ENCODE results near the gene GJD2.

Gene GJD2

DNA sequence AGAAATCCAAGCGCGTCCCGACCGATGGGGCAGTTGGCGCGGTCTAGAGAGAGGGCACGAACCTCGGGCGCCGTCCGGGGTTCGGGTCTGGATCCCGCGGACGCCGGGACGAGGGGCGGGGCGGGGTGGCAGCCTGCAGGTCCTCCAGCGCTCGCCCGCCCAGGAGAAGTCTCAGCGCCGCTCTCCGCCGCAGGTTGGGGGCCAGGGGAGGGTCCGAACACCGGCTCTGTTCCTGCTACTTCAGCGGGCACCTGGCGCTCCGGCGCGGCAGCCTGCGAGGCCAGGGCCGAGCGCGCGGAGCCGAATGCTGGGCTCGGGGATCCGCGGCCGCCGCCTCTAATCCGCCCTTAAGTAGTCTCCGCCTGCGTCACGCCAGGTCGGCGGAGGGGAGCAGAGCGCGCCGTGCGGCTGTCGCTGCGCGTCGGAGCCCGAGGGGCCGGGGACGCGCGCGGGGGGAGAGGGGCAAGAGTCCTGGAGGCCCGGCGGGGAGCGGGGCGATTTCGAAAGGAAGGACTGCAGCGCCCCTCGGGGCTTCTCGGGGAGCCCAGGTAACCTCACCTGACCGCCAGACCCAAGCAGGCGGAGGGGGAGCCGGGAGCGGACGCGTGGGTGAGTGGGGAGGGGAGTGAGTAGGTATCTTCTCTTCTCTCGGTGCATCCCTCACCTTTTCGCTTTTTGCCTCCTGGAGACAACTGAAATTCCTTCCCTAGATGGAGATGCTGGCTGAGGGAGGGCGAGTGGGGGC lies at the start of gene GJD2:
Gene GJD2, minus strand, starts transcription at position 325 of the 745 bp plus-strand sequence. CDS start 510 bp downstream, outside the sequence.
- no peak for DNase-seq (ENCODE audit: low spot score)

DNA sequence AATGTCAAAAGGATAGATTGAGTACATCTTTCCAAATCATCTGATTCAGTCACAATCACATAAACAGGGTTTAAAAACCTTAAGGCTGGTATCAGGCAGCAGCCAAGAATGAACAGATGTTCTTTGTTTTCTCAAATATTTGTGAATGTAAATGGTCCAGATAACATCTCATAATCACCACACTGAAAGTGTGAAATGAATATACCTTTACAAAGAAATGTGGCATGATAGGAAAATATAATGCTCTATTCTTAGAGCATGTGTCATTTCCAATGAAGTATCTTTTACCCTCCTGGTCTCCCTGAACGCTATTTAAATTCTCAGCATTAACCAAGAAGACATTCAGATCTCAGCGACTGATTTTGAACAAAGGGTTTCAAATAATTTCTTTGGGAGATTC lies 49.3 kb upstream of the GJD2 start:
- DNase-seq (ENCODE audit: low spot score): no peak

DNA sequence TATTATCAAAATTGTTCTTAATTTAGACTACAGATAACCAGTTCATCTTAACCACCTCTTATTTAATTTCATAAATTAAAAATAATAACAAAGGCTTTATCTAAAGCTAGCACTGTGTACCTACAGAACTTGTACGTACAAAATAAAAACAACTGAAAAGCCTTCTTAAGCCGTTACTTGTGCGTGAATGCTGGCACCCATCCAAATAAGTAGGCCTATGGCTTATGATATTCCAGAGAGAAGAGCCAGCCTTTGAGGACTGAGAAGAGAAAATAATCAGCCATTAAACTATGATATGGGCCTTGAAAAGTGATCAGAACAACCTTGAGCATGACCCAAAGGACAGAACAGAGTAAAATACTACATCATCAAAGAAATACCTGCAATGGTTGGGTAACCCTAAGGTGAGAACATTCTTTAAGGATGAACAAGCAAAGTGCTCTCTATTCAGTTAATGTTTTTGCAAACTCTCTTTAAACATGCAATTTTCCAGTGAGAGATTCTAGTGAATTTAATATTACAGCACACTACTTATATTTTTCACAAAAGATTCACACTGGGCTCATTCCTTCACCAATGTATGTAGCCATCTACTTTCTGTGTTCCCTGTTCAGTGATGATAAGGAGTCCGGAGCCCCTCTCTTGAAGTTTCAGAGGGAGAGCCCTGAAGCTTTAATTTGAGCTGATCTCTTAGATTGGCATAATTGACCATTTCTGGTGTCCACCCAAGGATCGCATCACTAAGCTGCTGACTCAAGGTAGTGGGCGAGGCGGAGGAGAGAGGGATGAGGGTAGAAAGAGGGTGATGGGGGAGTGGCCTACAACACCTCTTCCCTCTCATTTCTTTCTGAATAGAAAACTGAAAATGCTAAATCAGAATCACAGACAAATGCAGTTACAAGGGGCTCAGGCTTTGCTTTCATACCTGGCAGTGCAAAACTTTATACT lies 48.3 kb upstream of the GJD2 start:
- DNase-seq (ENCODE audit: low spot score): no peak

DNA sequence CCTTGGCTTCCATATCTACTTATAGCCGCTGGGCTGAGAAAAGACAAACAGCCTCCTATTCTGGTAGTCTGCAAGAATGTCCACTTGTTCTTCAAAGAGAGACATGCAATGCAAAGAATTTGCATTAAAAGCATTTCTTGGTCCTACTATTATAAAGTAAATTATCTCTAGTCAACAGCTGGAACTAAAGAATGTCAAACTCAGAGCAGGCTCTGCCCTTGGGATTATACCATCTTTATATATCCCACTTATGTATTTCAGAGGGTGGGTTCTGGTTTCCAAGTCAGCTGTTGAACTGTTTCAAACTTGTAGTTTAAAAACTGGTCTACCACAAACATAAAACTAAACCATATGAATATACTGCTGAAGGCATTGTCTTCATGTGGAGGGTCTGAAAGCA lies 47.6 kb upstream of the GJD2 start:
- DNase-seq (ENCODE audit: low spot score): no peak

- DNase-seq (ENCODE audit: low spot score): no peak
These were observed 44.6 kb upstream of the GJD2 start for GRCh38 chr15:34799149-34800101.

GRCh38 chr15:34796847-34797435 lies 42.1 kb upstream of the GJD2 start:
- no peak for DNase-seq (ENCODE audit: low spot score)

- no peak for DNase-seq (ENCODE audit: low spot score)
These were observed 40.7 kb upstream of the GJD2 start, which contains the start of gene ACTC1 for GRCh38 chr15:34795267-34796081. TSS of gene ACTC1 (minus strand) at chr15:34795549. CDS start at chr15:34794808, 741 bp downstream.

DNA sequence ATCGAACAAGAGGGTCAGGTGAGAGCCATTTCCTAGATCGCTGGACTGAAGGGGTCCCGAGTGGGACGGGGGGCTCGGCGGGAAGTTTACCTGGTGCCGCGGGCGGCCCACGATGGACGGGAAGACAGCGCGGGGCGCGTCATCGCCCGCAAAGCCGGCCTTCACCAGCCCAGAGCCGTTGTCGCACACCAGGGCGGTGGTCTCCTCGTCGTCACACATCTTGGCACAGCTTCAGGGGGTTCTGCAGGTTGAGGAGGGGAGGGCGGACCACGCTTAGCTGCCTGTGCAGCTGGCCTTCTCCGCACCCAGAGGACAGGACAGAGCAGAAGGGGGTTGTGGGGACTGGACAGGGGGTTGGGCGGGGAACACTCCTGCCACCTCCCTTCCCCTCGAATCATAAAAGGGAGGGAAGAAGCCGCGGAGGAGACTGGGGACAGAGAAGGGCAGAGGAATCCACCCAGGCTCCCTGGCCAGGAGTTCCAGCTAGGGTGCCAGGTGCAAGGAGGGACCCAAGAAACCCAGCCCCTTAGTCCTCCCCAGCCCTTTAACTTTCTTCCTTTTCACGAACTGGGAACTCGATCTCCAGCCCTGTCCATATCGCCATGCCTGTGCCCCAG lies 39.9 kb upstream of the GJD2 start:
- no peak for DNase-seq (ENCODE audit: low spot score)

GRCh38 chr15:34793901-34794300 lies 39.1 kb upstream of the GJD2 start:
- no peak for DNase-seq (ENCODE audit: low spot score)

- no peak for DNase-seq (ENCODE audit: low spot score)
These were observed 38.3 kb upstream of the GJD2 start for GRCh38 chr15:34793071-34793470.

- DNase-seq (ENCODE audit: low spot score): no peak
These were observed 36.9 kb upstream of the GJD2 start for GRCh38 chr15:34791701-34792100.

DNA sequence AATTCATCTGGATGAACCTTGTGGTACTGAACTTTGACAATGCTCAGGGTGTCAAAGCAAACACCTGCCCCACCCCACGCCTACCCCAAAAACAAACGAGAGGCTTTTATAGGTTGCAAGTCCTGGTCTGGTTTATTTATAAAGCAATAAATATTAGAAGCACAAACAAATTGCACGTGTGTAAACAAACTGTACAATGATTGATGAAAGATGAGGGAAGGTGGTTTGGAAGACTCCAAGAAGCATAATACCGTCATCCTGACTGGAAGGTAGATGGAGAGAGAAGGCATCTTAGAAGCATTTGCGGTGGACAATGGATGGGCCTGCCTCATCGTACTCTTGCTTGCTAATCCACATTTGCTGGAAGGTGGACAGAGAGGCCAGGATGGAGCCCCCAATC lies 35.3 kb upstream of the GJD2 start:
- no peak for DNase-seq (ENCODE audit: low spot score)

- no peak for DNase-seq (ENCODE audit: low spot score)
These were observed 34.5 kb upstream of the GJD2 start for GRCh38 chr15:34789326-34789725.

DNA sequence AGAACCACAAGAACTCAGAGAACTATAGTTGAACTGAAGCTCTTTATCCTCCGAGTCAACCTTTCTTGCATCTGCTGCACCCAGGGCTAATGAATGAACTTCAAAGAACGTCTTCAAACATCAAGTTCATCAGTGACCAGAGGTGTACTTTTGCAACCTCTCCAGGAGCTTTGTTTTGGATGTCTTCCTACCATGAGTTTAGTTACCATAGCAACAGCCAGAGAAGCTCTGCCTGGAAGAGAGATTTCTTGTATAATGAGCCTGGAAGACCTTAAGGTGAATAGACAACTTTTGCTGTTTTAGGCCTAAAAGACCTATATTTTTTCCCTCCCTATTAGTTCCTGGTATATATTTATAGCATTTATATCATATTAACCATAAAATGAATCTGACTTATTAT lies 31.4 kb upstream of the GJD2 start:
- no peak for DNase-seq (ENCODE audit: low spot score)

DNA sequence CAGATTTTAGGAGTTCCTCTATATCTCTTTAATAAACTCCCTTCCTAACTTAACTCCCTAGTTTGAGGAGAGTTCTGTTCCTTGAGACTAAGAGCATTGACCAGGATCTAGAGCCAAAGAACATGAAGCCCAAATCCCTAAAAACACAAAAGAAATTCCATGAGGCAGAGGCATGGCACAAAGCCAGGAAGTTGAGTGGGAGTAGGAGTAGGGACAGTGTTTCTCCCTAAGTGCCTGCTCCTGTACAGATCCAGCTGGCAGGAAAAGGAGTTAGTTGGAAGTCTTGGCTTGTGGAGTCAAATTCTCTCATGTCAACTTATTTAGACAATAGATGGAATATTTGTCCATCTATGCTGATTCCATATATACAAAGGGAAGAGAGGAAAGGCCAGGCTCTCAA lies 29.2 kb upstream of the GJD2 start:
- DNase-seq (ENCODE audit: low spot score): no peak

- no peak for DNase-seq (ENCODE audit: low spot score)
These were observed 28.6 kb upstream of the GJD2 start for GRCh38 chr15:34783431-34783830.

GRCh38 chr15:34782901-34783300 lies 28.1 kb upstream of the GJD2 start:
- DNase-seq (ENCODE audit: low spot score): no peak

- DNase-seq (ENCODE audit: low spot score): no peak
These were observed 25.9 kb upstream of the GJD2 start for GRCh38 chr15:34780725-34781124.

DNA sequence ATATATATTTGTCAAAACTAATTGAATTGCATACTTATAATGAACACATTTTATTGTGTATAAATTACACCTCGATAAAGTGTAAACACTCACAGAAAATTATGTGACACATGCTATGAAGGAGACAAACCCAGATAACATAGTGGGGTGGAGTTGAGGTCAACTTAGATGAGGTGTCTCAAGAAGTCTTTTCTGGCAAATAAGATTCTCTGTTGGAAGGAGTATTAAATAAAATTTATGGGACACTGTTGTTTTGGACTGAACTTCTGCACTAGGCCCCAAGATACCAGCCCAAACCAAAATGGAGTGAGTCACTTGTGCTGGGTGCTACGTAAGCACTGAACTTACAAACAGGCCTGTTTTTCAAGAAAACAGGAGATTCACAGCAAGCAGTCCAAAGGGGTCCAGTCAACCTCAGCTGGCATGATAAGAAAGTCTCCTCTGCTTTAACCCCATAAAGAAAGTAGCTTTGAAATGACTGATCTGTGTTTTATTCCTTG lies 21.9 kb upstream of the GJD2 start:
- no peak for DNase-seq (ENCODE audit: low spot score)

DNA sequence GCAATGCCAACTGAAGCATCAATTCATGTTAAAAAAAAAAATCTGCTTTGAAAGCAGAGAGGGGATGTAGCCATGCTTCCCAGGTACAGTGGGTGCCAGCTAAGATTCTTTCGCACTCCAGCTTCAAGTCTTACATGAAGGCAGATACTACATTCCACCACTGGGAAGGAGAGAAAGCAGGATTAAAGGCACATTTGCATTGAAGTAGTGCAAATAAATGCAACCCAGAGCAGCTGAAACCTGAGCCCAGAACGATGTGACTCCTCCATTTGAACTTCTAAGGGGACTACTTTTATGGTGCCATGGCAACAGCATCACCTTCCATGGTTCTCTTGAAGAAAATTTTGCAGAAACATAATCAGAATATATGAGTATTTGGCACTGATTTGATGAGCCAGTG lies 19.1 kb upstream of the GJD2 start:
- DNase-seq (ENCODE audit: low spot score): no peak
